Stimulated activated CD8-positive, alpha-beta memory T cell treated with anti-CD3 and anti-CD28 coated beads, Interleukin-12 subunit alpha, Interleukin-12 subunit beta, amount 100 ng/mL, for 24 hours (primary cell): ENCODE results near the gene ARVCF.
A peak's percentile ranks its signal among the peaks of the same experiment; 100 is the strongest.

Experiments used
- DNase-seq: peaks from one replicate; pipeline ENCODE4 v3.0.0-alpha.2; 2020; ENCODE audit errors: extremely low read depth

Gene ARVCF

GRCh38 chr22:20016734-20017621, at the start of gene ARVCF:
Gene ARVCF, minus strand, starts transcription at chr22:20016823. Its CDS starts 26,029 bp downstream, at chr22:19990794.
- peak; percentile 73 for DNase-seq

- no peak for DNase-seq
These were observed 49.4 kb upstream of the ARVCF start for GRCh38 chr22:20065896-20066616.

GRCh38 chr22:20064545-20065262, 48.1 kb upstream of the ARVCF start:
- DNase-seq: no peak

- no peak for DNase-seq
These were observed 47.5 kb upstream of the ARVCF start for GRCh38 chr22:20064140-20064480.

- DNase-seq: no peak
These were observed 46.9 kb upstream of the ARVCF start for GRCh38 chr22:20063271-20064139.

- DNase-seq: no peak
These were observed 46.1 kb upstream of the ARVCF start for GRCh38 chr22:20062766-20063083.

- DNase-seq: no peak
These were observed 45.6 kb upstream of the ARVCF start for GRCh38 chr22:20062043-20062765.

- no peak for DNase-seq
These were observed 44.8 kb upstream of the ARVCF start for GRCh38 chr22:20061481-20061861.

GRCh38 chr22:20060700-20061480, 44.3 kb upstream of the ARVCF start:
- no peak for DNase-seq

GRCh38 chr22:20058989-20059770, 42.6 kb upstream of the ARVCF start:
- DNase-seq: no peak

- no peak for DNase-seq
These were observed 41.1 kb upstream of the ARVCF start for GRCh38 chr22:20057596-20058268.

GRCh38 chr22:20056696-20057386, 40.2 kb upstream of the ARVCF start:
- no peak for DNase-seq

GRCh38 chr22:20056161-20056560, 39.5 kb upstream of the ARVCF start:
- DNase-seq: no peak

- DNase-seq: no peak
These were observed 39.0 kb upstream of the ARVCF start for GRCh38 chr22:20055654-20056053.

- DNase-seq: no peak
These were observed 38.5 kb upstream of the ARVCF start for GRCh38 chr22:20055144-20055543.

- no peak for DNase-seq
These were observed 37.9 kb upstream of the ARVCF start for GRCh38 chr22:20054485-20054884.

- DNase-seq: no peak
These were observed 37.4 kb upstream of the ARVCF start for GRCh38 chr22:20054034-20054427.

- no peak for DNase-seq
These were observed 36.9 kb upstream of the ARVCF start for GRCh38 chr22:20053407-20054033.
